CD4-positive, alpha-beta T cell (primary cell): ENCODE measurements around the gene RAPGEF1. TPM values are rescaled to one million over a fixed set of nuclear protein-coding genes. Genes with fewer than 3 reads are reported as not detected.

Source experiments
- ATAC-seq: fragments of 200-7000 bp; cut with Tn5 transposase; one replicate; pipeline ENCODE4 v1.10.0; 2022; ENCODE audit warnings: mild to moderate bottlenecking; ENCODE audit not compliant: poor library complexity
- CTCF ChIA-PET: fragments of 350-600 bp; sonication (Branson Sonifier 250); formaldehyde crosslinking; loops from one replicate; lab custom pipeline; 2021; ENCODE audit warnings: antibody characterized with exemption, inconsistent platforms; lab: Charles Lee
- POLR2A ChIA-PET: fragments of 350-600 bp; sonication (Branson Sonifier 250); formaldehyde crosslinking; loops from one replicate; lab custom pipeline; 2021; ENCODE audit warnings: antibody characterized with exemption, inconsistent platforms; lab: Charles Lee
- DNase-seq, 14 experiments: peaks; one replicate each; pipeline ENCODE4 v3.0.0-alpha.2; 2013 to 2020; ENCODE audit warnings: mixed read lengths in 2 of 14
- H3K27ac ChIP-seq, 2 donors: one replicate each; pipeline versions ENCODE4 v1.5.1 to v1.7.0; 2013; ENCODE audit warnings: low read length in 2 of 2, low read depth in 1 of 2, mild to moderate bottlenecking in 1 of 2
- H3K27me3 ChIP-seq, 2 experiments: 1 replicate in 1 of 2; 2 replicates in 1 of 2; pipeline versions ENCODE4 v1.6.1 to v1.7.0; 2013; ENCODE audit warnings: low read length in 2 of 2, control low read depth in 1 of 2, mild to moderate bottlenecking in 1 of 2, moderate library complexity in 1 of 2; ENCODE audit not compliant: insufficient read depth in 2 of 2, control insufficient read depth in 1 of 2
- H3K36me3 ChIP-seq: one replicate; pipeline ENCODE4 v1.6.1; 2013; ENCODE audit warnings: low read length, control low read depth; ENCODE audit not compliant: insufficient read depth
- H3K4me1 ChIP-seq: one replicate; pipeline ENCODE4 v1.6.1; 2013; ENCODE audit warnings: low read length, control low read depth; ENCODE audit not compliant: insufficient read depth
- H3K4me3 ChIP-seq: one replicate; pipeline ENCODE4 v1.5.1; 2013; ENCODE audit warnings: mild to moderate bottlenecking, low read length, moderate library complexity
- H3K9me3 ChIP-seq, 2 experiments: 1 replicate in 1 of 2; 2 replicates in 1 of 2; pipeline versions ENCODE4 v1.6.1 to v1.7.0; 2013; ENCODE audit warnings: low read length in 2 of 2, mild to moderate bottlenecking in 2 of 2, control low read depth in 1 of 2, moderate library complexity in 1 of 2; ENCODE audit not compliant: control insufficient read depth in 1 of 2, insufficient read depth in 1 of 2
- H3K27ac Mint-ChIP-seq: one replicate; pipeline ENCODE4 v1.8.0; 2020; ENCODE audit warnings: mixed read lengths
- H3K27me3 Mint-ChIP-seq: one replicate; pipeline ENCODE4 v1.8.0; 2021; ENCODE audit warnings: mixed read lengths
- H3K36me3 Mint-ChIP-seq: one replicate; pipeline ENCODE4 v1.8.0; 2021; ENCODE audit warnings: low read depth, mixed read lengths
- H3K4me1 Mint-ChIP-seq: one replicate; pipeline ENCODE4 v1.8.0; 2021; ENCODE audit warnings: low read depth, mixed read lengths
- H3K4me3 Mint-ChIP-seq: one replicate; pipeline ENCODE4 v1.8.0; 2020; ENCODE audit warnings: mild to moderate bottlenecking, mixed read lengths
- H3K9me3 Mint-ChIP-seq: one replicate; pipeline ENCODE4 v1.8.0; 2020; ENCODE audit warnings: mixed read lengths
- CTCF ChIP-seq: fragments of 200-600 bp; IDR thresholded peaks from one replicate; pipeline ENCODE4 v1.8.0; 2022; ENCODE audit warnings: antibody characterized with exemption, mild to moderate bottlenecking
- intact Hi-C, 2 experiments: fragments of 100-400 bp; cut with DNase I in 1 of 2; cut with micrococcal nuclease in 1 of 2; formaldehyde crosslinking; loops; one replicate each; pipeline versions ENCODE4 v1.15.1 to v1.9.0; 2023 to 2025; cut with DNase I, micrococcal nuclease
- total RNA-seq, 174 experiments: library from RNA in 2 of 174; stranded (reverse) in 2 of 174; gene quantifications; one replicate each; pipeline ENCODE4 v1.2.3 and lab custom pipeline; 2021 to 2026

Gene RAPGEF1
- total RNA-seq, 2 experiments from 2014 or later: 130 to 134 TPM

GRCh38 chr9:131607591-131607990, 132.3 kb downstream of the RAPGEF1 start:
- no peaks in the 10 kb centered on the region for H3K27me3 ChIP-seq
- no peak for TF ChIP-seq CTCF
- H3K36me3 Mint-ChIP-seq: peaks cover 87% of the 10 kb centered on the region
- ChIA-PET CTCF (no interaction called here), POLR2A (no interaction called here)
- H3K4me1 ChIP-seq: peaks cover 3% of the 10 kb centered on the region
- no peak overlapping the region for H3K27ac Mint-ChIP-seq
- no peak overlapping the region for H3K4me3 ChIP-seq
- no peak overlapping the region for H3K27ac ChIP-seq
- peaks cover 81% of the 10 kb centered on the region for H3K36me3 ChIP-seq
- no peaks in the 10 kb centered on the region for H3K4me1 Mint-ChIP-seq
- H3K27me3 Mint-ChIP-seq: no peaks in the 10 kb centered on the region
- no peaks in the 10 kb centered on the region for H3K9me3 ChIP-seq
- no peak for DNase-seq
- intact Hi-C loops: no loop called here
- ATAC-seq: no peak
- H3K4me3 Mint-ChIP-seq: no peak overlapping the region
- H3K9me3 Mint-ChIP-seq: no peaks in the 10 kb centered on the region

- Mint-ChIP-seq H3K27me3 (no peaks in the 10 kb centered on the region), H3K9me3 (no peaks in the 10 kb centered on the region), H3K27ac (no peak overlapping the region), H3K4me3 (no peak overlapping the region), H3K36me3 (peaks cover 88% of the 10 kb centered on the region), H3K4me1 (no peaks in the 10 kb centered on the region)
- DNase-seq (no peak), ATAC-seq (no peak)
- Histone ChIP-seq H3K27ac (no peak overlapping the region), H3K36me3 (peaks cover 81% of the 10 kb centered on the region), H3K4me1 (peaks cover 3% of the 10 kb centered on the region), H3K27me3 (no peaks in the 10 kb centered on the region), H3K9me3 (no peaks in the 10 kb centered on the region), H3K4me3 (no peak overlapping the region)
- no peak for TF ChIP-seq CTCF
- POLR2A ChIA-PET: no interaction called here
- CTCF ChIA-PET: interaction anchor here (1.2 kb wide), 1 partner anchor 16 kb away, joined by 3 read pairs; no protein-coding TSS in a partner anchor
- intact Hi-C loops: no loop called here
These were observed 132.8 kb downstream of the RAPGEF1 start for GRCh38 chr9:131606896-131607567.

- Histone ChIP-seq H3K27me3 (no peaks in the 10 kb centered on the region), H3K36me3 (peaks cover 83% of the 10 kb centered on the region), H3K9me3 (no peaks in the 10 kb centered on the region), H3K27ac (no peak overlapping the region), H3K4me3 (no peak overlapping the region), H3K4me1 (peaks cover 3% of the 10 kb centered on the region)
- ChIA-PET POLR2A (no interaction called here), CTCF (interaction anchor here (1.2 kb wide), 1 partner anchor 15 kb away, joined by 3 read pairs; no protein-coding TSS in a partner anchor)
- H3K27me3 Mint-ChIP-seq: no peaks in the 10 kb centered on the region
- intact Hi-C loops: no loop called here
- no peaks in the 10 kb centered on the region for H3K4me1 Mint-ChIP-seq
- TF ChIP-seq CTCF: no peak
- ATAC-seq: no peak
- H3K36me3 Mint-ChIP-seq: peaks cover 88% of the 10 kb centered on the region
- no peak overlapping the region for H3K4me3 Mint-ChIP-seq
- H3K9me3 Mint-ChIP-seq: no peaks in the 10 kb centered on the region
- H3K27ac Mint-ChIP-seq: no peak overlapping the region
- no peak for DNase-seq
These were observed 133.9 kb downstream of the RAPGEF1 start for GRCh38 chr9:131605770-131606590.
